Astrocyte (in vitro differentiated cells and primary cell): ENCODE data around the gene COPE. TPM values are rescaled to one million over a fixed set of nuclear protein-coding genes. Genes with fewer than 3 reads are reported as not detected.

Experiments used
- DNase-seq: peaks from one replicate; pipeline ENCODE4 v3.0.0-alpha.2; 2010; ENCODE audit warnings: low read depth
- FAIRE-seq: peaks from 2 replicates; lab custom pipeline; 2011; peaks lifted over from hg19 to GRCh38; lab: Jason Lieb, UNC
- H2AFZ ChIP-seq: 2 replicates; pipeline ENCODE4 v1.6.0; 2012; ENCODE audit warnings: low read depth, low read length, inconsistent platforms
- H3K27ac ChIP-seq: 2 replicates; pipeline ENCODE4 v1.5.1; 2011; ENCODE audit warnings: low read depth, low read length, inconsistent platforms
- H3K27me3 ChIP-seq: 2 replicates; pipeline ENCODE4 v1.6.0; 2011; ENCODE audit warnings: low read length, inconsistent platforms; ENCODE audit not compliant: insufficient read depth
- H3K36me3 ChIP-seq: 2 replicates; pipeline ENCODE4 v1.5.1; 2011; ENCODE audit warnings: low read length, inconsistent platforms; ENCODE audit not compliant: insufficient read depth
- H3K4me1 ChIP-seq: 2 replicates; pipeline ENCODE4 v1.5.1; 2011; ENCODE audit warnings: low read length, inconsistent platforms; ENCODE audit not compliant: insufficient read depth
- H3K4me2 ChIP-seq: 2 replicates; pipeline ENCODE4 v1.6.0; 2012; ENCODE audit warnings: low read length, inconsistent platforms
- H3K4me3 ChIP-seq: 2 replicates; pipeline ENCODE4 v1.5.1; 2011; ENCODE audit warnings: low read depth, mild to moderate bottlenecking, low read length, inconsistent platforms; ENCODE audit not compliant: insufficient read depth
- H3K79me2 ChIP-seq: 2 replicates; pipeline ENCODE4 v1.6.0; 2012; ENCODE audit warnings: mild to moderate bottlenecking, low read length, inconsistent platforms; ENCODE audit not compliant: insufficient read depth
- H3K9ac ChIP-seq: 2 replicates; pipeline ENCODE4 v1.6.0; 2012; ENCODE audit warnings: mild to moderate bottlenecking, low read length, inconsistent platforms
- H3K9me3 ChIP-seq: 2 replicates; pipeline ENCODE4 v1.5.1; 2012; ENCODE audit warnings: low read depth, mild to moderate bottlenecking, low read length, inconsistent platforms; ENCODE audit not compliant: insufficient read depth
- H4K20me1 ChIP-seq: 2 replicates; pipeline ENCODE4 v1.6.0; 2012; ENCODE audit warnings: low read length, inconsistent platforms; ENCODE audit not compliant: insufficient read depth
- H3K27ac Mint-ChIP-seq: one replicate; pipeline ENCODE4 v1.8.0; 2021; ENCODE audit warnings: mild to moderate bottlenecking, mixed read lengths; ENCODE audit not compliant: unreplicated experiment
- H3K27me3 Mint-ChIP-seq: one replicate; pipeline ENCODE4 v1.8.0; 2021; ENCODE audit warnings: low read depth, mixed read lengths; ENCODE audit not compliant: unreplicated experiment
- H3K36me3 Mint-ChIP-seq: one replicate; pipeline ENCODE4 v1.8.0; 2021; ENCODE audit warnings: low read depth, mixed read lengths; ENCODE audit not compliant: unreplicated experiment
- H3K4me1 Mint-ChIP-seq: one replicate; pipeline ENCODE4 v1.8.0; 2021; ENCODE audit warnings: low read depth, mixed read lengths; ENCODE audit not compliant: unreplicated experiment
- H3K4me3 Mint-ChIP-seq: one replicate; pipeline ENCODE4 v1.8.0; 2021; ENCODE audit warnings: mild to moderate bottlenecking, moderate library complexity, mixed read lengths; ENCODE audit not compliant: unreplicated experiment
- H3K9me3 Mint-ChIP-seq: one replicate; pipeline ENCODE4 v1.8.0; 2021; ENCODE audit warnings: mild to moderate bottlenecking, mixed read lengths; ENCODE audit not compliant: unreplicated experiment
- EZH2 ChIP-seq: IDR thresholded peaks from 2 replicates; pipeline ENCODE4 v1.6.1; 2012; ENCODE audit warnings: mild to moderate bottlenecking, low read length, inconsistent platforms; ENCODE audit not compliant: insufficient read depth
- total RNA-seq: library from RNA; stranded (reverse); gene quantifications from 2 replicates; pipeline ENCODE4 v1.2.1, GENCODE V29; 2021
- TF ChIP-seq, protein P1 (sequence below): IDR thresholded peaks from 2 replicates; pipeline ENCODE4 v1.5.1; 2011; ENCODE audit warnings: low read depth, mild to moderate bottlenecking, inconsistent platforms, low read length, moderate library complexity; ENCODE audit not compliant: insufficient read depth

Gene COPE
- total RNA-seq, 1 donor from 2014 or later = 298 TPM

DNA sequence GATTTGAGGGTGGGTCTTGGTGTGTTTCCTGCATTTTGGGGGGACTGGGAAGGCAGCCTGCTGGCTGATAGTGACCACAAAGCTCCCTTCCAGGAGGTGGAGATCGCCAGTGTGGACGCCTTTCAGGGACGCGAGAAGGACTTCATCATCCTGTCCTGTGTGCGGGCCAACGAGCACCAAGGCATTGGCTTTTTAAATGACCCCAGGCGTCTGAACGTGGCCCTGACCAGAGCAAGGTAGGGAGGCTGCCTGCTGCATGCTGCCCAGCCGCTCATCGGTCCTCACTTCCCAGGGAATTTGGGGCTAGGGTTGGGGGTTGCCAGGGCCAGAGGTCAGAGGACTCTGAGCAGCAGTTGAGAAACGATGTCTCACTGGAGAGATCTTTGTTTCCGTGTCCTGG is 57.3 kb downstream of the COPE start:
- Histone ChIP-seq H2AFZ (no peak overlapping the region), H3K4me3 (no peak overlapping the region), H3K9ac (no peak overlapping the region), H3K4me2 (no peak overlapping the region), H3K4me1 (no peaks in the 10 kb centered on the region), H3K27ac (no peak overlapping the region), H3K36me3 (peaks cover 19% of the 10 kb centered on the region), H3K27me3 (no peaks in the 10 kb centered on the region), H3K9me3 (no peaks in the 10 kb centered on the region), H4K20me1 (peaks cover 66% of the 10 kb centered on the region), H3K79me2 (peaks cover 4% of the 10 kb centered on the region)
- H3K9me3 Mint-ChIP-seq = no peaks in the 10 kb centered on the region
- no peak overlapping the region for H3K4me3 Mint-ChIP-seq
- H3K27me3 Mint-ChIP-seq = no peaks in the 10 kb centered on the region
- no peak for TF ChIP-seq EZH2
- TF ChIP-seq, protein P1, sequence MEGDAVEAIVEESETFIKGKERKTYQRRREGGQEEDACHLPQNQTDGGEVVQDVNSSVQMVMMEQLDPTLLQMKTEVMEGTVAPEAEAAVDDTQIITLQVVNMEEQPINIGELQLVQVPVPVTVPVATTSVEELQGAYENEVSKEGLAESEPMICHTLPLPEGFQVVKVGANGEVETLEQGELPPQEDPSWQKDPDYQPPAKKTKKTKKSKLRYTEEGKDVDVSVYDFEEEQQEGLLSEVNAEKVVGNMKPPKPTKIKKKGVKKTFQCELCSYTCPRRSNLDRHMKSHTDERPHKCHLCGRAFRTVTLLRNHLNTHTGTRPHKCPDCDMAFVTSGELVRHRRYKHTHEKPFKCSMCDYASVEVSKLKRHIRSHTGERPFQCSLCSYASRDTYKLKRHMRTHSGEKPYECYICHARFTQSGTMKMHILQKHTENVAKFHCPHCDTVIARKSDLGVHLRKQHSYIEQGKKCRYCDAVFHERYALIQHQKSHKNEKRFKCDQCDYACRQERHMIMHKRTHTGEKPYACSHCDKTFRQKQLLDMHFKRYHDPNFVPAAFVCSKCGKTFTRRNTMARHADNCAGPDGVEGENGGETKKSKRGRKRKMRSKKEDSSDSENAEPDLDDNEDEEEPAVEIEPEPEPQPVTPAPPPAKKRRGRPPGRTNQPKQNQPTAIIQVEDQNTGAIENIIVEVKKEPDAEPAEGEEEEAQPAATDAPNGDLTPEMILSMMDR = no peak
- no peaks in the 10 kb centered on the region for H3K4me1 Mint-ChIP-seq
- peaks cover 17% of the 10 kb centered on the region for H3K36me3 Mint-ChIP-seq
- no peak overlapping the region for H3K27ac Mint-ChIP-seq
- DNase-seq (no peak), FAIRE-seq (no peak)

DNA sequence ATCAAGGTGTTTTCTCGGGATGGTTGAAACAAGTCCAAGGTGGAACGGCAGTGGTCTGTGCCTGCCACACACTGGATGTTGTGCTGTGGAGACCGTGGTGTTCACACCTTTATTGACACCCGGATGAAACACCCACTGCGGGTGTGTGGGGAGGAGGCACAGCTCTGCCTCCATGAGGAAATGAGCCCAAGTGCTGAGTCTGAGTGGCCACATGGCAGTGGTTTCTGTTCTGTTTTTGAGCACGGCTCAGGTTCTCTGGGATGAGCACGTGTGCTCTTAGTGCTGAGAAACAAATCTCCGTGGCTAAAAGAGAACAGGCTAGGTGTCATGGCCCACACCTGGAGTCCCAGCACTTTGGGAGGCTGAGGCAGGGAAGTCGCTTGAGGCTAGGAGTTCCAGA is 58.0 kb downstream of the COPE start:
- no peak for FAIRE-seq
- H3K36me3 Mint-ChIP-seq = peaks cover 18% of the 10 kb centered on the region
- no peak overlapping the region for H3K27ac Mint-ChIP-seq

DNA sequence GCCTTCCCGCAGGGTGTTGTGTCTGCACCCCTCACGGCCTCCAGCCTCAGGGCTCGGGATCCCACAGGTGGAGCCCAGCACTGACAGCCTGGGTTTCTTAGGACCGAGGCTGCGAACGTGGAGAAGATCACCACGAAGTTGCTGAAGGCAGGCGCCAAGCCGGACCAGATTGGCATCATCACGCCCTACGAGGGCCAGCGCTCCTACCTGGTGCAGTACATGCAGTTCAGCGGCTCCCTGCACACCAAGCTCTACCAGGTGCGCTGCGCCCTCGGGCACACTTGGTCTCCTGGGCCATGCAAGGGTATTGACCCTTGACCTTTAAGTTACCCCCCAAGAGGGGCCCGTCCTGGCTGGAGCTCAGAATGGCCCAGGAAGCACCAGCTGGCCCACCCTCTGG is 58.5 kb downstream of the COPE start:
- FAIRE-seq (no peak), DNase-seq (no peak)
- Histone ChIP-seq H2AFZ (no peak overlapping the region), H3K9ac (no peak overlapping the region), H3K27me3 (no peaks in the 10 kb centered on the region), H4K20me1 (peaks cover 67% of the 10 kb centered on the region), H3K9me3 (no peaks in the 10 kb centered on the region), H3K4me3 (no peak overlapping the region), H3K4me2 (no peak overlapping the region), H3K4me1 (no peaks in the 10 kb centered on the region), H3K27ac (no peak overlapping the region), H3K36me3 (peaks cover 28% of the 10 kb centered on the region), H3K79me2 (peaks cover 4% of the 10 kb centered on the region)
- Mint-ChIP-seq H3K27me3 (no peaks in the 10 kb centered on the region), H3K4me1 (no peaks in the 10 kb centered on the region), H3K9me3 (no peaks in the 10 kb centered on the region), H3K27ac (no peak overlapping the region), H3K36me3 (peaks cover 19% of the 10 kb centered on the region), H3K4me3 (no peak overlapping the region)
- no peak for TF ChIP-seq EZH2
- TF ChIP-seq, protein P1 = no peak

More for the DNA sequence above, 58.0 kb downstream of the COPE start:
- H3K27me3 ChIP-seq = no peaks in the 10 kb centered on the region
- peaks cover 23% of the 10 kb centered on the region for H3K36me3 ChIP-seq
- H3K9me3 ChIP-seq = no peaks in the 10 kb centered on the region
- peaks cover 67% of the 10 kb centered on the region for H4K20me1 ChIP-seq
- no peak for DNase-seq
- no peaks in the 10 kb centered on the region for H3K27me3 Mint-ChIP-seq
- H3K27ac ChIP-seq = no peak overlapping the region
- TF ChIP-seq, protein P1 = no peak
- TF ChIP-seq EZH2 = no peak
- no peak overlapping the region for H2AFZ ChIP-seq
- H3K9ac ChIP-seq = no peak overlapping the region
- H3K4me1 Mint-ChIP-seq = no peaks in the 10 kb centered on the region
- no peaks in the 10 kb centered on the region for H3K4me1 ChIP-seq
- no peak overlapping the region for H3K4me3 ChIP-seq
- no peak overlapping the region for H3K4me3 Mint-ChIP-seq
- H3K4me2 ChIP-seq = no peak overlapping the region
- peaks cover 4% of the 10 kb centered on the region for H3K79me2 ChIP-seq
- H3K9me3 Mint-ChIP-seq = no peaks in the 10 kb centered on the region
